Islet precursor cell (in vitro differentiated cells): ENCODE data around the gene STRADA.
A peak's percentile ranks its signal among the peaks of the same experiment; 100 is the strongest.
"Not testable (repeated sequence)": the region's sequence is repeated elsewhere in the genome, so short reads cannot be mapped to it uniquely, and the experiment has no call there.

ENCODE experiments used
- DNase-seq: peaks from one replicate; pipeline ENCODE4 v3.0.0-alpha.2; 2018

The STRADA gene

DNA sequence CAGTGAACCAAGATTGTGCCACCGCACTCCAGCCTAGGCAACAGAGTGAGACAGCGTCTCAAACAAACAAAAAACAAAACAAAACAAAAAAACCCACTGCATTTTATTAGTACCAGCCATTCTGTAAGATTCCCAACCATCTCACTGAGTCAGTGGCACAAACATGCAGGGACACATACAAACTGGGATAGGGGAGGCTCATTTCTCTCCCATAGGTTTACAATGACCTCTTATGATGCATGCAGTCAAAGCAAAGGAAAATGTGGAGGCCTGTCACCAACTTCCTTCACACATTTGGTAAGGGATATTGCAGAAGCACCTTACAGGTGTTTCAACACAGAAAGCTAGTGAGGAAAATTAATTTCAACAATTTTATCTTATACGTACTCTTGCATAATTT is 12.4 kb upstream of the STRADA start:
- DNase-seq: no peak

DNA sequence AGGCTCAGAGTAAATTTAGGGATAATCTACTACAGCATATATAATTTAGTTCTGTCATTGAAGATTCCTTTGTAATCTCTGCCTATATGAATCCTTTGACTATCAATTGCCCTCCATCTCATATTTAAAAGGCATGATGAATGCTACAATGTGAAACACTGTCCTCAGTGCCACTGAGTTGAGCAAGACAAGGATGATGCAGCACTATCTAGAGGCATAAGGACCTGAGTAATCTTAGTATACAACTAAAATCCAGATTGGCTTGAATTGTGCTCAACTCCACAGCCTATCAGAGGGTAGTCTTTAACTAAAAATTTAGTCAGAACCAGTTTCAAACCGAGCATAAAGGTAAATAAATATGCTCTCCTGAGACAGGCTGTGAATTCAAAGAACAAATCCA is 11.6 kb upstream of the STRADA start:
- no peak for DNase-seq

DNA sequence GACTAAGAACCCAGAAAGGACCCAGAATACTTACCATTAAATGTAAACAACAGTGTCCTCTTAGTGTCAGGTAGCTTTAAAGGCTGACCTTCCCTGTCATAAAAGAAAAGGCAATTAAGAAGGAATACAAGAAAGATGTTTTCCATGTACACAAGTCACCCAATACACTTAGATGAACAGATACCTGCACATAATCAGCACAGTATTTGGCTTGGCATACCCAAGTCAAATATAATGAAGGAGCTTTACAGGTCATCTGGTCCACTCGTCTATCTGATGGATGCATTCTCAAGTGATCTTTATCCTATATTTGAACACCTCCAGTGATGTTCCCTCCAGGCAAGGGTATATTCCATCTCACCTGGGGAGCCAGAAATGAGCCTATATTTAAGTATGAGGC is 11.1 kb upstream of the STRADA start:
- no peak for DNase-seq

DNA sequence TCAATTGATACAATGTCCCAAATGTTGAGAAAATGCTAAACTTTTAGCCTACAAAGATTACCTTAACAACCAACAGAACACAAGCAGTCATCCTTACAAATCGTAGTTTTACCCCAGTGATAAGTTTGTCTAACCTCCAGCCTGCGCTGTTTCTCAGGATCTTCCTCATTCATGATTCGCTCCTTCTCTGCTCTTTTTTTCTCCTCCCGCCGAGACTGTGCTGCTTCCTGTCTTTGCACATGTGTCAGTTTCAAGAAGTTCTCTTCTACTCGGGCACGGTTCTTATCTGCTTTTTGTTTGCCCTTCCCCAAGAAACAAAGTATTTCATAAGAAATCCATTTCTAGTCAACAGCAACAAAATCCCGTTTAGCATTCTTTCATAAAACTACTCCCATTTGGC is 10.2 kb upstream of the STRADA start:
- no peak for DNase-seq

DNA sequence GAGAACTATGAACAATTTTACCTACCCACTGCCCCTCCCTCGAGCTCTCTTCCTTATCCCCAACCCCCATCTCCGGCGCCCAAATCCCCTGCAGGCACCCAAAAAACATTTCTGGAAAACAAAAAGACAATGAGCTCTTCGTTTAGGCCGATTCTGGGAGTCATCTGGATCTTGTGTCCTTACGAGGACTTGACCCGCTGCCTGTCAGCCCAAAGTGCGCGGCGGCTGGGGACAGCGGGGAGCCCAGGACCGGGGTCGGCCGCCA is 524 bp downstream of the STRADA start:
- DNase-seq: no peak

DNA sequence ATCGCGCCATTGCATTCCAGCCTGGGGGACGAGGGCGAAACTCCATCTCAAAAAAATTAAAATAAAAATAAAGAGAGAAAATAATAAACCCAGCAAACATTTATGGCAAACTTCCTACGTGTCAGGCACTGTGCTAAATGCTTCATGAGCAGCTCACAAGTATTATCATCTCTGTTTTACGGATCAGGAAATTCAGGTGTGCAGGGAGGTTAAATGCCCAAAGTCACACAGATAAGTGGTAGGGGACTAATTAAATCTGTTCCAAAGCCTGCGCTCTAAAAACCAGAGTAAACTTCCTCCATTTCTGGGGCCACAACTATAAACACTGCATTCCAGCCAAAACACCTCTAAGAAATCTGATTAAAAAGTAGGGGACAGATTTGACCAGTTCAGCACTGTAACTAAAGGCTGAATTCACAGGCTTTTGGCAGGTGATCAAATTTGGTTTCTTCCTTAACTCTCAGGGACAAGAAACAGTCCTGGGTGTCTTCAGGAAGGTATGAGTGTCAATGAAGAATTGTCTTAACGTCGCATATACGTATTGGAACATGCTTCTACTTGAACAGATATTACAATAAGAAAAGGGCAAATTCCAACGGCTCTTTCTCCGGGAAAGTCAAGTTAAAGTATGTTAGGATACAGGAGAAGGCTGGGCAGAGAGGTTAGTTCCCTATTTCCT is 996 bp downstream of the STRADA start:
- no peak for DNase-seq

DNA sequence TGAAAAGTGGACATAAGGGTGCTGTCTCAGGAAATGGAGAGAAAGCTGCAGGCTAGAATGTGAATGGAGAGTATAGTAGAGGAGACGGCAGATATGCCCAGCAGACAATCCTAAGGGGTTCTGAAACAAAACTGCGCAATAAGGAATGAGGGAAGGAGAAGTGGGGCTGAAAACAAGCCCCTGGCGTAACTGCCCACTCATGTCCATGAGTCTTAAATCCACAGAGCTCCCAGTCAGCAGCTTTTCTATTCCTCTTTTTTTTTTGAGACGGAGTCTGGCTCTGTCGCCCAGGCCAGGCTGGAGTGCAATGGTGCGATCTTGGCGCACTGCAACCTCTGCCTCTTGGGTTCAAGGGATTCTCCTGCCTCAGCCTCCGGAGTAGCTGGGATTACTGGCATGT is 5.9 kb downstream of the STRADA start:
- no peak for DNase-seq

DNA sequence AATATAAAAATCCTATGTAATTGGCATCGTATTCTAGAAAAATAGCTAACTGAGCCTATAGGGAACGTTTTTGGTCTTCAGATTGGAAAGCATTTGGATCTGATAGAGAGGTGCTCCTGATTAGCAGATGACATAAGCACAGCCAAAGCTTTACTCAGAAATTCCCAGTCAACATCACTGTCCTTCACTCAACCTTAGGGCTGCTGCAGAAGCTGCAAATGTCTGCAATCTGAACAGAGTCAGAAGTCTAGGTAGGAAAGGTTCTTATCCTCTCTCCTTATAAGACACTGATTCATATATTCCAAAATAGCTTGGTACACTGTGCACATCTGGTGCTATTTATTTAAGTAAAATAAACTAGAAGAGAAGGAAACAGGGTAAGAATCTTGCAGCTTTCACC is 19.2 kb downstream of the STRADA start:
- DNase-seq: no peak

DNA sequence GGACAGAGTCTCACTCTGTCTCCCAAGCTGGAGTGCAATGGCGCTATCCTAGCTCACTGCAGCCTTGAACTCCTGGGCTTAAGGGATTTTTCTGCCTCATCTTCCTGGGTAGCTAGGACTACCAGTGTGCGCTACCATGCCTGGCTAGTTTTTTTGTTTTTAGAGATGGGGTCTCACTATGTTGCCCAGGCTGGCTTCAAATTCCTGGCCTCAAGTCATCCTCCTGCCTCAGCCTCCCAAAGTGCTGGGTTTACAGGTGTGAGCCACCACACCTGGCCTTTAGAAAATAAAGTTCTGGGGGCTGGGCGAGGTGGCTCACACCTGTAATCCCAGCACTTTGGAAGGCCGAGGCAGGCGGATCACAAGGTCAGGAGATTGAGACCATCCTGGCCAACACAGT is 21.4 kb downstream of the STRADA start:
- DNase-seq: not testable (repeated sequence)

DNA sequence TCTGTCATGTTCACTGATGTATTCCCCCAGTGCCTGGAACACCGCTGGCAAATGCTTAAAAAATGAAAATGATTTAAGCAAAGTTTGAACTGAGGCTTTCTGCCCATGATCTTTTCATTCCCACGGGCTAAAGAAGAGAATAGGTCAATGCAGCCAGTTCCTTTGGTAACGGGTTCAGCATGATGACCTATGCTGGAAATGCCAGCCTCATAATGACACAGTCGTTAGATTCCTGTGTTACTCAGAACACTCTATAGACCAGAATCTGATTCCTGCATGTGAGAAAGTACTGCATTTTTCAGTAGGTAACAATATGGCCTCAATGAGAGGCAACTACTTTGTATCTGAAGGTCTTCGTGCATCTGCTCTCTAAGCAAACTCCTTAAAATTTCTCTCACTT is 22.6 kb downstream of the STRADA start:
- no peak for DNase-seq

DNA sequence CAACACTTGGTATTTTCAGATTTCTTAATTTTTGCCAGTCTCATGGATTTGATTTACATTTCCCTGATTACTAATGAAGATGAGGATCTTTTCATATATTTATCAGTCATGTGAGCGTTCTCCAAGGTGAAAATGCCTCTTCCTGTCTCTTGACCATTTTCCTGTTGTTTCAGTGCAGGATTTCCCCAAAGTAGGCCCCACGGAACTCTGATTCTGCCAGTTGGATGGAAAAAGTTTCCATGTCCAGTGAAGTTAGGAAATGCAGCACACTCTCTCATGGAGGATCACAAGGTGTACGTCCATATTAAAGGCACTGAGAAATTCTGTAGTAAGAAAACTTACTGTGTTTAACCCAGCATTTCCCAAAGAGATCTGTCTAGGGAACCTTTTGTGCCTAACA is 25.2 kb downstream of the STRADA start:
- no peak for DNase-seq

DNA sequence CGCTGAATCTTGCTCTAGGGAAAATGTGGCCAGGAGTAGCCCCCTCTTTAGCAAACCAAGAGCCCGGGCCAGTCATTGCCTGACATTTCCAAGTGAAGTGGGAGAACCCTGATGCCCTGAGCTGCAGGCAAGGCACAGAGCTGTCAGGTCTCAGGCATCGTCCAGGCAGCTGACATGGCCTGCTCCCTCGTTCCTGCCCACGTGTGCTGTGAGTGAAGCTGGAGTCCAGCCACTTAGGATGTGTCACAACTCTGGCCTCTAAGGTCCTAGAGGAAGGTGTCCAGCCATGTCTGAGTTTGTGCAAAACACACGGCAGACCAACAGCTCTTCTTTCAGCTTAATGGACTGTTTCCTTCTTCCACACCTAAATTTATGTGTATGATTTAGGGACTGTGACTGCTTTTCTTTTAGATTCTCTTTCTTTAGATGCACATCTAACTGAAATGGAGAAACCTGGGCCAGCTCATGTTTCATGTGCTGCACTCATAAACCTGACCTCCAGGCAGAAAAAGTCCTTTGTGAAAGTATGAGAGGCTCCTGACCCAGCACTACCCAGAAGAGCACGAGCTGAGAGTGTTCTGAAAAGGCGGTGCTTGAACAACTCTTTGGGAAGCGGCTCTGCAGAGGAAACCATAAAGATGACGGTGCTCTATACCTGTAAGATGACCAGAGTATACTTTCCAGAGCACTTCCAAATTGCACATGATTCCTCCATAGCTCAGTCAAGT is 26.9 kb downstream of the STRADA start:
- DNase-seq: no peak

DNA sequence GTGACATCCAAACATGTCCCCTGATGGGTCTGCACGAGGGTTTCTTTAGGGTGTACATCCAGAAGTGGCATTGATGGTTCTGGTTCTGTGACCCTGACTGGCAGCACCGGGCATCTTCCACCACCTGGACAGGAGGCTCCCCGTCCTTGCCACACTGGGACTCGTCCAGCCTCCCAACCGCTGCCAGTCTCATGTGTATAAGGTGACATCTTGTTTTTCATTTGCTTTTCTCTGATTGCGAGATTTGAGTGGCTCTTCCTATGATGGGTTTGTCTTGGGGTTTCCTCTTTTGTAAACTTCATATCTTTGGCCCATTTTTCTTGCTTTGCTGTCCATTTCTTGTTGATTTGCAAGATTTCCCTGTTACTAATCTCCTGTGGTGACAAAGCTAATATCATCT is 32.5 kb downstream of the STRADA start:
- no peak for DNase-seq

DNA sequence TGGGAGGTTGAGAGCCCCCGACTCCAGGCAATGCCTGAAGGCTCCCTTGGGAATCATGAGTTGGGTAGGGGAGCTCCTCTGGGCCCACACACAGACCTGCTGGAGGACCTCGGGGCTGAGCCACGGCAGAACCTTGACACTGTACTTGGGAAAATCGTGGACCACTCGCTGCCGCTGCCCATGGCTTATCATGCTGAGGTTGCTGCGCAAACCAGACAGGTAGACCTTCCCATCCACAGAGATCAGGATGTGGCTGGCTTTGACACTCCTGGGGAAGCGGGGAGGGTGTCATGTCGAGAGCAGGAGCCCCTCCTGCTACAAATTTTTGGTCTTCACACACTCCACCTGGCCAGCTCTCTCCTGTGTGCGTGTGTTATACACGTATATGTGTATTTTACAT is 34.4 kb downstream of the STRADA start:
- no peak for DNase-seq

DNA sequence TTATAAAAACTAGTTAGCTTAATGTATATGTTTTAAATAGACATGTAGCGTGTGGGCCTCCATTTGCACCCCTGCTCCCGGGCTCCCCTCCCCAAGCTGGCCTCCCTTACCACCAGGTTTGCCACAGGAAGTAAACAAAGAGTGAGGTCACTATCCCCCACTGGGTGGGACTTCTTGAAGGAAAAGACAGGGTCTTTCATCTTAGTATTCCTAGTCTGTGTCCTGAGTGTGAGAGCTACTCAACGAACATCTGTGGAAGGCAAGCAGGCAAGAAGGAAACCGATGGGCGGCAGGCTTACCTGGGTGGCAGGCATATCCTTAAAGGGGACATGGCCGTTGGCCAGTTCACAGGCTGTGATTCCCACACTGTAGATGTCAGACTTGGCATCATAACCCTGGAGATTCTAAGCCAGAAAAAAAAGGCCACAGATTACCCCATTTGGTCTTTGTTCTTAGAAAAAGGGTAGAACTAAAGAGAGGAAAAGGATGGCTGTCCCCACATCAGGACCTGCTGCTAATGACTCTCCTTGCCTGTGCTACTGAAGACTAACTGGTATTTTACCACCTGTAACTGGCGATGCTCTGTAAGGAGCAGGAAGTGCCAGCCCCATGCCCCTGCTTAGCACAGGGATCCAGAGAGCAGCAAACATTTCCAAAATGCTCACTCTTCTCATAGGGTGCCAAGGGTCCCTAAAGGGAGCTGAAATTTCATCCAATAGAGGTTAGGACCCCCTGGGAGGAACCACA is 35.1 kb downstream of the STRADA start:
- DNase-seq: no peak

DNA sequence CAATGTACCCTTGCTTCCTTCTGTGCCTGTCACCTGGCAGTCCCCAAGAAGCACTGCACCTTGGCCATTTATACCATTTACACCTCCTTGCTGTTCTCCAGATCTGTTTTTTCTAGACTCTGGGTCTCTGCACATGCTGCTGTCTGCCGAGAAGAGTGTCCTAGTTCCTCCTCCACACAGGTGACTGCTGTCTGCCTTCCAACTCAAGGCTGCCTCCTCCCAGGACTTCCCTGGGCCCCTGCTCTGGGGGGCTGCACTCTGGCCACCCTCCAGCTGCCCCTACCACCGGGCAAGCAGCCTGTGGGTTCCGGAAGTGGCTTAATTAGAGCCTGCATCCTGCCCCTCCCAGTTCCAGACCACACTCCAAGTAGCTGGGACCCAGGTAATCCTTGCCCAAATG is 35.9 kb downstream of the STRADA start:
- DNase-seq: no peak

DNA sequence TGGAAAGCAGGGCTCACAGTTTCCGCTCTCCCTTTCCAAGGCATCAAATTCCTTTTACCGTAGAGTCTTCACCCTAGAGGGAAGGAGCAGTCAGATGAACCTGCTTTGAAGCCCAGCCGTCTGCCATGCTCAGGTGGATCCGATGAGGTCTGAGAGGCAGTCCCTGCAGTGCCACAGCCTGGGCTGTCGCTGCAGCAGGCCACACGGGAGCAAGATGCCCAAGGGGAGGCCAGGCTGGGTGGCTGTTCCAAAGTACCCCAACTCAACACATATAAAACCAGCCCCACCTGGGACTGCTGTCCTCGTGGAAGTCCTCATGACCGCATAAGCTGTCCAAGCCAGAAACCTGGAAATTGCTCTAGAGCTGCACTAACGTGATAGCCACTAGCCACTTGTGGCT is 36.8 kb downstream of the STRADA start:
- no peak for DNase-seq

DNA sequence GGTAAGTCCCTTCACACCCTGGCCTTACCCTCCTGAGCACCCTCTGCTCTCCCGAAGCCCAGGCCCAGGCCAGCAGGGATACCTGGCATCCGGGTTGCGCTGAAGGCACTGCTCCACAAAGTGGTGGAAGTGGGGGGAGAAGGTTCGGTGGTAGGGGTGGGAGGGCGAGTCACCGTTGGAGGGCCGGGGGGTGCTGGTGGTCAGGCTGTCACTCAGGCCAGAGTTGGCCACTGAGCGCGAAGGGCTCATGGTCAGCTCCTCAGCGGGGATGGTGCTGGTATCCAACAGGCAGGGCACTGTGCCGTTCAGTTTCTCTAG is 37.4 kb downstream of the STRADA start:
- DNase-seq: peak; percentile 55

DNA sequence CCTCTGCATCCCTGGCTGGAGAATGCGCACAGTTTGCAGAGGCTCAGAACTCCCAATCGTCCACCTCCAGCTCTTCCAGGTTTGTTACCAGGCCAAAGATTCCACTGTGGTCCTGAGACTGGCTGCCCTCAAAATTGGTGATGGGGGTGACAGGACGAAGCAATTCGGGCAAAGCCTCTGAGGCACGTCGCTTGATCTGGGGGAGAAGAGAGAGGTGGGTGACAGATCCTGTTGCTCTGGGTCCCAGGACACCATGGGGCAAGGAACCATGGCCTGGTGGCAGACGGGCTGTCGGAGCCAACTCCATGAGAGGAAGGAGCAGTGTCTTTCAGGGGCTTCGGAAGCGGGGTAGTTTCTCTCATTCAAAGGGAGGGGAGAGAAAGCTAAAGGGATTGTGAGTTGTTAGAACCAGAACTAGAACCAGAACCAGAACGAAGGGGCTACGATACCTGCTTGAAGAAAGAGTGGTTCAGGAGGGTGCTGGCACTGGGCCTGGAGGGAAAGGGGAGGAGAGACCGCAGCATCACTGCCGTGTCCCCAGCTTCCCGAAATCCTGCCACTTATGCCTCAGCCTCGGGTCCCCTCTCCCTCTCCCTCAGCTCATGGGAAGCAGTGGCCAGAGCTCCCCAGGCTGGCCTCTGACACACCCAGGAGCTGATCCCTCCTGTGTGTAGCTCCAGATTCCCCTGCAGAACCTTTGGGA is 37.9 kb downstream of the STRADA start:
- no peak for DNase-seq

DNA sequence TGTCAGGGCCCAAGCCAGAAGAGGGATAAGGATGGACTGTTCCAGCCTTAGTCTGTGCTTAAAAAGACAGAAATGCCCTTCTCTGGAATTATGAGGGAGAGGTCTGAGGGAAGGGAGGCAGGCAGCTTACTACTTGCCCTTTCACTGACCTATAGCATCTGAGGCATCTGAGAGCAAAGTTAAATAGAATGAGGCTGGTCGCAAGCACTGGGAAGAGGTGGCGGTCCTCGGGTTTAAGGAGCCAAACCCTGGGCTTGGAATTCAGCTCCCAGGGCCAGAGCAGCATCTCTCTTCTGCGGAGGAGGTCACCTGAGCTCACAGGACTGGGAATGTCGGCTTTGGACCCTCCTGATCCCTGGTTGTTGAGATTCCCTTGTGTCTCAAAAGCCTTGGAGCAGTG is 38.6 kb downstream of the STRADA start:
- DNase-seq: no peak

DNA sequence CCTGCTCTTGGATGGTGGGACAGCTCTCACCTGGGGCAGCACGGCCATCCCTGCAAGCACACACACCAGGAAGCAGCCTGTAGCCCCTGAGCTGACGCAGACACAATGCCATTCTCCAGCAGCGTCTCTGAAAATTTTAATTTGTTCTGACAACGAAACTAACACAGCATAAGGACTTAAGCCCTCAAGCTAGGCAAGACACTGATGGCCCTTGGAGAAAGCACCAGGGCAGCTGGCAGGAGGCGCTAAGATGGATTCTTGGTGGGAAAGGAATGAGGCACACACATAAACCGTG is 38.9 kb downstream of the STRADA start:
- DNase-seq: no peak

DNA sequence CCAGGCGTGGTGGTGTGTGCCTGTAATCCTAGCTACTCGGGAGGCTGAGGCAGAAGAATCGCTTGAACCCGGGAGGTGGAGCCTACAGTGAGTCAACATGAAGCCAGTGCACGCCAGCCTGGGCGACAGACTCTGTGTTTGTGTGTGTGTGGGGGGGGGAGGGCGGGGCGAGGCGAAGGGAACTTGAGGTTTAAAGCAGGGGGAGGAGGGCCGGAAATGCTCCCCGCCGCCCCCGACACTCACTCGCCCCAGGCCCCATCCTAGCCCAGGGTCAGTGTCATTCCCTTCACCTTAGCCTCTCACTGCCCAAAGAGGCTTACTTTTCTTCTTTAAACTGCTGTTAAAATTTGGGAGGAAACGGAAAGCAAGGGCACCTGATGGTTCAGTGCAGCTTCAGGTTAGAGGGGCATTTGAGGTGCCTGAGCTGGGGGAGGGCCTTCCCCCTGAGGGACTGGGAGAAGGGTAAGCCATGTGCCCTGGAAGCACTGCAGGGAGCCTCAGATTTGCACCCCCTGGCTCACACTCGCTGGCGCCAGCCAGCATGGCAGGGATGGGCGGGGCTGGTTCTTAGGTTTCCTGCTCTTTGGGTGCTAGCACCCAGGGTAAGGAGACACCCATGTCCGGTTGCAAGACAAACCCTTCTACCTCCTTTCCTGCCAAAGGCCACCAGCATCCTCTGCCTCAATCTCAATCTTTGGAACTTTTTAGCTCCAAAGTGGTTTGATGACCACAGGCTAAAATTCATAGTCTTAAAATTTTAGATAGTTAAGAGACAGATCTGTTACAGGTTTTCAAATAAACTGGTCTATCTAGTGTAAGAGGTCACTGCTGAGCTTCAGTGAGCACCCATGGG is 39.5 kb downstream of the STRADA start:
- DNase-seq: no peak

DNA sequence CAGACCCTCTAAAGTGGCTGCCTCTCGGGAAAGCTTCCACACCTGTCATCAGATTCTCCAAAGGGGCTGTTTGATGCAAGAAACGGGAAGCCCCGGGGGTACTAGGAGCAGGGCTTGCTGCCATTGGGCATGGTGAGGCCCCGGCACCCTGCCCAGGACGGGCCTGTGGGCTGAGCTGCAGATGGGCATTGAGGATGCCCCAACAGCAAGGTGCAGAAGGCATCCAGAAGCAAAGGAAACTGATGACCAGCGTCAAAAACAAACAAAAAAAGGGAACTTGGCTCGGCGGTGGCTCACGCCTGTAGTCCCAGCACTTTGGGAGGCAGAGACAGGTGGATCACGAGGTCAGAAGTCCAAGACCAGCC is 40.2 kb downstream of the STRADA start:
- DNase-seq: no peak
